Neural cell (in vitro differentiated cells): ENCODE measurements around the gene CACNG6.

ENCODE experiments used
- CTCF ChIP-seq: fragments of 450-650 bp; IDR thresholded peaks from 2 replicates; pipeline ENCODE4 v1.5.1; 2014; ENCODE audit warnings: antibody characterized with exemption, mild to moderate bottlenecking, moderate library complexity; ENCODE audit not compliant: poor library complexity, severe bottlenecking
- EZH2 ChIP-seq: fragments of 200-600, 300-800 bp; shearing (Covaris generic), sonication (generic); IDR thresholded peaks from 2 replicates; pipeline ENCODE4 v1.6.1; 2014; ENCODE audit warnings: antibody characterized with exemption, low read length, borderline replicate concordance, mild to moderate bottlenecking; ENCODE audit not compliant: insufficient read depth, poor library complexity, severe bottlenecking
- POLR2AphosphoS5 ChIP-seq: IDR thresholded peaks from 2 replicates; pipeline ENCODE4 v1.6.1; 2012

GRCh38 chr19:54041969-54042606 is 50.7 kb downstream of the CACNG6 start:
- TF ChIP-seq CTCF (no peak), POLR2AphosphoS5 (no peak), EZH2 (no peak)
